SK-N-SH treated with all-trans-retinoic acid at 6 μM for 48 hours (cell line): ENCODE measurements around the gene MR1.

Experiments used
- ATAC-seq: fragments of 200-7000 bp; cut with Tn5 transposase; 3 replicates; pipeline ENCODE4 v1.9.1; 2020; ENCODE audit warnings: mild to moderate bottlenecking, moderate library complexity
- BACH2 ChIP-seq: fragments of 250-450 bp; sonication (Bioruptor Pico); IDR thresholded peaks from 2 replicates; pipeline ENCODE4 v1.9.0; 2021; ENCODE audit warnings: mild to moderate bottlenecking, borderline replicate concordance
- CREB5 ChIP-seq: fragments of 250-450 bp; sonication (Bioruptor Pico); IDR thresholded peaks from 2 replicates; pipeline ENCODE4 v1.5.1; 2020; ENCODE audit warnings: low read depth, mild to moderate bottlenecking, moderate library complexity
- CSDC2 ChIP-seq: fragments of 250-450 bp; sonication (Bioruptor Pico); IDR thresholded peaks from 2 replicates; pipeline ENCODE4 v1.5.0; 2020; ENCODE audit warnings: mild to moderate bottlenecking, moderate library complexity
- ESRRG ChIP-seq: fragments of 250-450 bp; sonication (Bioruptor Pico); IDR thresholded peaks from 2 replicates; pipeline ENCODE4 v1.6.1; 2021; ENCODE audit warnings: mild to moderate bottlenecking
- GLIS3 ChIP-seq: fragments of 250-450 bp; sonication (Bioruptor Pico); IDR thresholded peaks from 2 replicates; pipeline ENCODE4 v1.5.0; 2020; ENCODE audit warnings: mild to moderate bottlenecking, moderate library complexity
- ISL1 ChIP-seq: fragments of 250-450 bp; sonication (Bioruptor Pico); IDR thresholded peaks from 2 replicates; pipeline ENCODE4 v2.1.2; 2022; ENCODE audit warnings: mild to moderate bottlenecking, moderate library complexity
- OSR1 ChIP-seq: fragments of 250-450 bp; sonication (Bioruptor Pico); IDR thresholded peaks from 2 replicates; pipeline ENCODE4 v1.8.0; 2022; ENCODE audit warnings: moderate library complexity, mild to moderate bottlenecking, inconsistent platforms
- PATZ1 ChIP-seq: fragments of 250-450 bp; sonication (Bioruptor Pico); IDR thresholded peaks from 2 replicates; pipeline ENCODE4 v1.8.0; 2020; ENCODE audit warnings: mild to moderate bottlenecking, moderate library complexity, borderline replicate concordance
- PPARA ChIP-seq: fragments of 250-450 bp; sonication (Bioruptor Pico); IDR thresholded peaks from 2 replicates; pipeline ENCODE4 v1.5.0; 2020; ENCODE audit warnings: mild to moderate bottlenecking, borderline replicate concordance
- RARB ChIP-seq: fragments of 250-450 bp; sonication (Bioruptor Pico); IDR thresholded peaks from 2 replicates; pipeline ENCODE4 v1.8.0; 2021; ENCODE audit warnings: mild to moderate bottlenecking, moderate library complexity
- SNAI2 ChIP-seq: fragments of 250-450 bp; sonication (Bioruptor Pico); IDR thresholded peaks from 2 replicates; pipeline ENCODE4 v1.5.0; 2020; ENCODE audit warnings: mild to moderate bottlenecking, moderate library complexity
- TCF4 ChIP-seq: fragments of 250-450 bp; sonication (Bioruptor Pico); IDR thresholded peaks from 2 replicates; pipeline ENCODE4 v1.8.0; 2021; ENCODE audit warnings: mild to moderate bottlenecking, moderate library complexity, borderline replicate concordance
- TOX ChIP-seq: fragments of 250-450 bp; sonication (Bioruptor Pico); IDR thresholded peaks from 2 replicates; pipeline ENCODE4 v1.8.0; 2021; ENCODE audit warnings: mild to moderate bottlenecking, moderate library complexity, borderline replicate concordance
- TSHZ2 ChIP-seq: fragments of 250-450 bp; sonication (Bioruptor Pico); IDR thresholded peaks from 2 replicates; pipeline ENCODE4 v1.5.0; 2020; ENCODE audit warnings: mild to moderate bottlenecking, moderate library complexity
- ZC3H10 ChIP-seq: fragments of 250-450 bp; sonication (Bioruptor Pico); IDR thresholded peaks from 2 replicates; pipeline ENCODE4 v1.5.1; 2021; ENCODE audit warnings: mild to moderate bottlenecking, moderate library complexity
- ZFP3 ChIP-seq: fragments of 250-450 bp; sonication (Bioruptor Pico); IDR thresholded peaks from 2 replicates; pipeline ENCODE4 v1.5.0; 2020; ENCODE audit warnings: mild to moderate bottlenecking, moderate library complexity
- ZFP30 ChIP-seq: fragments of 450-650 bp; formaldehyde crosslinking; IDR thresholded peaks from 2 replicates; pipeline ENCODE4 v1.5.0; 2022; ENCODE audit warnings: mild to moderate bottlenecking, moderate library complexity
- ZNF70 ChIP-seq: fragments of 450-650 bp; formaldehyde crosslinking; IDR thresholded peaks from 2 replicates; pipeline ENCODE4 v1.5.0; 2020; ENCODE audit warnings: mild to moderate bottlenecking, moderate library complexity
- ZNF8 ChIP-seq: fragments of 450-650 bp; formaldehyde crosslinking; IDR thresholded peaks from 2 replicates; pipeline ENCODE4 v1.5.0; 2020; ENCODE audit warnings: mild to moderate bottlenecking, moderate library complexity
- TF ChIP-seq, protein P1 (sequence below): fragments of 250-450 bp; sonication (Bioruptor Pico); IDR thresholded peaks from 2 replicates; pipeline ENCODE4 v1.5.1; 2021; ENCODE audit warnings: mild to moderate bottlenecking, moderate library complexity

Gene MR1

GRCh38 chr1:181062836-181063428 is 29.1 kb downstream of the MR1 start (continued):
- TF ChIP-seq BACH2 (CRISPR knock-in tag) (no peak), OSR1 (CRISPR knock-in tag) (no peak), TSHZ2 (CRISPR knock-in tag) (no peak)

DNA sequence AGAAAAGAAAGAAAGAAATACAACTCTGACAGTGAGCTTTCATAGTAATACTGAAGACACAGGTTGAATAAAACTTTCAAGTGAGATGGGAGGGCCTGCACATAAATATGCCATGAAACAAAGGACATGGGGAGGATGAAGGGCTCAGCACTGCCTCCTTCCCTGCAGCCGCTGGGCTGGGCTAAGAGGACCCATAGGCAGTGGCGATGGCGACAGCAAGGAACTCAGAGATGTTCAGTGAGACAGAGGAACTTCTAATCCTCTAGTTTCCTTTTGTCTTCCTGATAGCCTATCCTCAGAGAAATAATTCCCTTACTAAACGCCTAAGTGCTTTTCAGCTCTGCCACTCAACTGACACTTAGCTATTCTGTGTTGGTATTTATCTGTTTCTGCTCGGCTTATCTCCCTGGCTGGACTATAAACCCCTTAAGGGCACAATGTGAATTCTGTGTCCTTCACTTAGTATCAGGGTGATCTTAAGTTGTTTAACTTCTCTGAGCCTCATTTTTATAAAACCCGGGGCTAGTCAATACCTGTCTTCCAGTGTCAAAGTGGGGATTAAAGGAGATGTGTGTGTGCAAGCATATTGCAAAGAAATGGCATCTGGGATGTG is 30.3 kb downstream of the MR1 start:
- no peak for ATAC-seq
- no peak for TF ChIP-seq TSHZ2 (CRISPR knock-in tag)
- no peak for TF ChIP-seq ZNF70
- no peak for TF ChIP-seq ESRRG (CRISPR knock-in tag)
- TF ChIP-seq CSDC2 (CRISPR knock-in tag) = no peak
- no peak for TF ChIP-seq PPARA (CRISPR knock-in tag)
- TF ChIP-seq TCF4 (CRISPR knock-in tag) = no peak
- TF ChIP-seq ZNF8 = no peak
- TF ChIP-seq SNAI2 (CRISPR knock-in tag) = no peak
- TF ChIP-seq ZFP3 = no peak
- TF ChIP-seq ZFP30 (CRISPR knock-in tag) = no peak
- TF ChIP-seq, protein P1, sequence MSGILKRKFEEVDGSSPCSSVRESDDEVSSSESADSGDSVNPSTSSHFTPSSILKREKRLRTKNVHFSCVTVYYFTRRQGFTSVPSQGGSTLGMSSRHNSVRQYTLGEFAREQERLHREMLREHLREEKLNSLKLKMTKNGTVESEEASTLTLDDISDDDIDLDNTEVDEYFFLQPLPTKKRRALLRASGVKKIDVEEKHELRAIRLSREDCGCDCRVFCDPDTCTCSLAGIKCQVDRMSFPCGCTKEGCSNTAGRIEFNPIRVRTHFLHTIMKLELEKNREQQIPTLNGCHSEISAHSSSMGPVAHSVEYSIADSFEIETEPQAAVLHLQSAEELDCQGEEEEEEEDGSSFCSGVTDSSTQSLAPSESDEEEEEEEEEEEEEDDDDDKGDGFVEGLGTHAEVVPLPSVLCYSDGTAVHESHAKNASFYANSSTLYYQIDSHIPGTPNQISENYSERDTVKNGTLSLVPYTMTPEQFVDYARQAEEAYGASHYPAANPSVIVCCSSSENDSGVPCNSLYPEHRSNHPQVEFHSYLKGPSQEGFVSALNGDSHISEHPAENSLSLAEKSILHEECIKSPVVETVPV = no peak
- TF ChIP-seq RARB (CRISPR knock-in tag) = no peak
- TF ChIP-seq PATZ1 (CRISPR knock-in tag) = no peak
- no peak for TF ChIP-seq GLIS3 (CRISPR knock-in tag)
- TF ChIP-seq ISL1 (CRISPR knock-in tag) = no peak
- no peak for TF ChIP-seq CREB5 (CRISPR knock-in tag)
- TF ChIP-seq ZC3H10 (CRISPR knock-in tag) = no peak
- no peak for TF ChIP-seq TOX (CRISPR knock-in tag)

DNA sequence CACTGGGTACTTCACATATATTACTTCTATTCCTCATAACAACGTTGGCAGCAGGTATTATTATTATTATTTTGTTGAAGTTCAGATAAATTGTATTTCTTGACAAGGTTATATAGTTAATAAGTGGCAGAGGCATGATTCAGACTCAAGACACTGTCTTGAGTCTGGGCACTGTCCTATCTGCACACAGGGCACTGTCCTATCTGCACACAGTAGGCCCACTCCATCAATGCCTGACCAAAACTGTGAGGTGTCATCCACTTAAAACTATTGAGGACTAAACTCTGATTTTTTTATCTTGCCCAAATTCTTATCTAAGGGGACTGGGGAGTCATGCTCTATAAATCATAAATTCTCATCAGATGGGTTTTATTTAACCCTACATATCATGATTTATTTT is 30.9 kb downstream of the MR1 start:
- ATAC-seq = no peak
- TF ChIP-seq ZNF8 (no peak), TOX (CRISPR knock-in tag) (no peak), TSHZ2 (CRISPR knock-in tag) (no peak), ESRRG (CRISPR knock-in tag) (no peak), ZFP30 (CRISPR knock-in tag) (no peak)
